K562 (cell line): ENCODE data around the gene ZNF22. TPM values are rescaled to one million over a fixed set of nuclear protein-coding genes. Genes with fewer than 3 reads are reported as not detected.

Source experiments
- AFF1 ChIP-seq, 2 experiments: fragments of 450-650 bp; IDR thresholded peaks; 2 replicates each; pipeline ENCODE4 v1.6.1; 2018; ENCODE audit warnings: mild to moderate bottlenecking in 2 of 2, low read depth in 1 of 2; ENCODE audit not compliant: partially characterized antibody in 2 of 2
- ARNT ChIP-seq, 2 experiments: fragments of 450-650 bp; IDR thresholded peaks; 2 replicates each; pipeline ENCODE4 v1.6.1; 2016; ENCODE audit warnings: mild to moderate bottlenecking in 1 of 2
- COPS2 ChIP-seq: fragments of 450-650 bp; conservative IDR thresholded peaks from 2 replicates; pipeline ENCODE4 v1.6.1; 2016; ENCODE audit warnings: mild to moderate bottlenecking, moderate library complexity
- DMBX1 ChIP-seq: fragments of 250-450 bp; sonication (Bioruptor Pico); IDR thresholded peaks from 2 replicates; pipeline ENCODE4 v1.8.0; 2022; ENCODE audit warnings: inconsistent platforms, mild to moderate bottlenecking, moderate library complexity, borderline replicate concordance
- FOXM1 ChIP-seq, 2 experiments: fragments of 450-650 bp in 1 of 2; sonication (generic) in 1 of 2; formaldehyde crosslinking in 1 of 2; IDR thresholded peaks; 2 replicates each; pipeline versions ENCODE4 v1.6.1 to v1.9.0; 2017 to 2022; ENCODE audit warnings: low read depth in 2 of 2, mild to moderate bottlenecking in 2 of 2, missing genetic modification reagents in 1 of 2, moderate library complexity in 1 of 2
- HEY1 ChIP-seq: fragments of 250-450 bp; sonication (Bioruptor Pico); IDR thresholded peaks from 2 replicates; pipeline ENCODE4 v1.5.0; 2020; ENCODE audit warnings: mild to moderate bottlenecking, moderate library complexity, borderline replicate concordance
- JUND ChIP-seq, 2 experiments: IDR thresholded peaks; 2 replicates in 1 of 2; 3 replicates in 1 of 2; pipeline ENCODE4 v1.6.1; 2011; ENCODE audit warnings: borderline replicate concordance in 2 of 2, low read depth in 2 of 2, low read length in 2 of 2, improper control_type of control experiment in 1 of 2, missing biosample characterization in 1 of 2, missing genetic modification characterization in 1 of 2, missing genetic modification reagents in 1 of 2
- MTA3 ChIP-seq: fragments of 450-650 bp; formaldehyde crosslinking; IDR thresholded peaks from 2 replicates; pipeline ENCODE4 v1.6.1; 2017; ENCODE audit warnings: mild to moderate bottlenecking, borderline replicate concordance
- NBN ChIP-seq: fragments of 450-650 bp; IDR thresholded peaks from 2 replicates; pipeline ENCODE4 v1.6.1; 2016; ENCODE audit warnings: low read depth, mild to moderate bottlenecking
- RNF2 ChIP-seq: sonication (generic); IDR thresholded peaks from 2 replicates; pipeline ENCODE4 v1.6.1; 2016
- TBL1XR1 ChIP-seq, 2 experiments: IDR thresholded peaks; 2 replicates each; pipeline ENCODE4 v1.6.1; 2012; ENCODE audit warnings: improper control_type of control experiment in 2 of 2, low read length in 2 of 2, mild to moderate bottlenecking in 1 of 2
- polyA plus RNA-seq, 8 experiments: library from polyadenylated mRNA; depleted of rRNA in 4 of 8; stranded (reverse) in 5 of 8; unstranded in 3 of 8; fragments of >200 nt; fragmentation: Nextera tagmentation in 2 of 8; fragmentation: Illumina TruSeq in 1 of 8; extraction: Ambion mirVana in 2 of 8; extraction: Trizol in 1 of 8; gene quantifications; 2 replicates each; pipeline versions ENCODE4 v1.2.1 to v1.2.3, GENCODE V29; 2011 to 2014; ENCODE audit warnings: inconsistent platforms in 1 of 8, missing spikeins in 1 of 8
- total RNA-seq, 7 experiments: library from RNA; depleted of rRNA in 6 of 7; stranded (reverse); fragments of >200 nt in 6 of 7; fragmentation: Illumina TruSeq in 2 of 7; extraction: Trizol in 2 of 7; gene quantifications; 2 replicates each; pipeline versions ENCODE4 v1.2.1 to v1.2.3, GENCODE V29; 2011 to 2021; ENCODE audit warnings: low replicate concordance in 1 of 7
- TF ChIP-seq, protein P1 (sequence below), 3 experiments: IDR thresholded peaks in 2 of 3; conservative IDR thresholded peaks in 1 of 3; 2 replicates each; pipeline ENCODE4 v1.5.1; 2011 to 2012; ENCODE audit warnings: low read length in 3 of 3, mild to moderate bottlenecking in 3 of 3, control low read depth in 2 of 3, improper control_type of control experiment in 1 of 3, inconsistent platforms in 1 of 3, low read depth in 1 of 3, mixed read lengths in 1 of 3, moderate library complexity in 1 of 3; ENCODE audit not compliant: insufficient read depth in 2 of 3

The ZNF22 gene
- total and polyA plus RNA-seq, 9 of the 15 experiments (the other 6 are each of a cell fraction or from before 2014, with no cell fraction given), result 36.2 to 98.7 (median 51.2) TPM

GRCh38 chr10:44969854-44970253 lies 30.9 kb upstream of the ZNF22 start (continued):
- TF ChIP-seq FOXM1 (IDR thresholded peaks at IDR 0.05; ENCODE audit: low read depth) (no peak), FOXM1 (CRISPR knock-in tag; IDR thresholded peaks at IDR 0.05; ENCODE audit: low read depth) (no peak), NBN (no peak), AFF1 (IDR thresholded peaks at IDR 0.05; ENCODE audit: low read depth in 1 of 2, partially characterized antibody in 2 of 2) (no peak), HEY1 (CRISPR knock-in tag) (no peak), ARNT (IDR thresholded peaks at IDR 0.05) (no peak), TBL1XR1 (IDR thresholded peaks at IDR 0.05; ENCODE audit: low read length in 2 of 2) (no peak), MTA3 (no peak), RNF2 (no peak), JUND (IDR thresholded peaks at IDR 0.05; ENCODE audit: borderline replicate concordance, low read depth, low read length) (no peak), JUND (tag; IDR thresholded peaks at IDR 0.05; ENCODE audit: borderline replicate concordance, low read depth, low read length) (no peak), COPS2 (no peak), DMBX1 (CRISPR knock-in tag) (no peak)
- TF ChIP-seq, protein P1, sequence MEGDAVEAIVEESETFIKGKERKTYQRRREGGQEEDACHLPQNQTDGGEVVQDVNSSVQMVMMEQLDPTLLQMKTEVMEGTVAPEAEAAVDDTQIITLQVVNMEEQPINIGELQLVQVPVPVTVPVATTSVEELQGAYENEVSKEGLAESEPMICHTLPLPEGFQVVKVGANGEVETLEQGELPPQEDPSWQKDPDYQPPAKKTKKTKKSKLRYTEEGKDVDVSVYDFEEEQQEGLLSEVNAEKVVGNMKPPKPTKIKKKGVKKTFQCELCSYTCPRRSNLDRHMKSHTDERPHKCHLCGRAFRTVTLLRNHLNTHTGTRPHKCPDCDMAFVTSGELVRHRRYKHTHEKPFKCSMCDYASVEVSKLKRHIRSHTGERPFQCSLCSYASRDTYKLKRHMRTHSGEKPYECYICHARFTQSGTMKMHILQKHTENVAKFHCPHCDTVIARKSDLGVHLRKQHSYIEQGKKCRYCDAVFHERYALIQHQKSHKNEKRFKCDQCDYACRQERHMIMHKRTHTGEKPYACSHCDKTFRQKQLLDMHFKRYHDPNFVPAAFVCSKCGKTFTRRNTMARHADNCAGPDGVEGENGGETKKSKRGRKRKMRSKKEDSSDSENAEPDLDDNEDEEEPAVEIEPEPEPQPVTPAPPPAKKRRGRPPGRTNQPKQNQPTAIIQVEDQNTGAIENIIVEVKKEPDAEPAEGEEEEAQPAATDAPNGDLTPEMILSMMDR (IDR thresholded peaks at IDR 0.05 in 2 of 3, conservative IDR thresholded peaks at IDR 0.05 in 1 of 3; ENCODE audit: insufficient read depth in 2 of 3, low read depth in 1 of 3, low read length in 3 of 3), result no peak
